RWPE2 (cell line): ENCODE data around the gene PCK2.

Source experiments
- ATAC-seq: fragments of 200-7000 bp; cut with Tn5 transposase; 3 replicates; pipeline ENCODE4 v1.9.1; 2021; ENCODE audit warnings: low read depth
- DNase-seq: peaks from one replicate; pipeline ENCODE4 v3.0.0-alpha.2; 2020; ENCODE audit warnings: low spot score
- H3K27ac ChIP-seq: fragments of 450-650 bp; 2 replicates; pipeline ENCODE4 v1.5.1; 2017; ENCODE audit warnings: mild to moderate bottlenecking; ENCODE audit not compliant: poor library complexity, severe bottlenecking
- H3K27me3 ChIP-seq: fragments of 250-450 bp; sonication (Bioruptor Pico); 2 replicates; pipeline ENCODE4 v1.5.1; 2021; ENCODE audit warnings: mild to moderate bottlenecking, moderate library complexity; ENCODE audit not compliant: insufficient read depth, poor library complexity, severe bottlenecking
- H3K36me3 ChIP-seq: fragments of 250-450 bp; sonication (Bioruptor Pico); 2 replicates; pipeline ENCODE4 v1.5.1; 2020; ENCODE audit warnings: low read depth, mild to moderate bottlenecking, moderate library complexity
- H3K4me1 ChIP-seq: fragments of 250-450 bp; sonication (Bioruptor Pico); 2 replicates; pipeline ENCODE4 v1.5.1; 2021; ENCODE audit warnings: mild to moderate bottlenecking, moderate library complexity; ENCODE audit not compliant: insufficient read depth, poor library complexity, severe bottlenecking
- H3K4me3 ChIP-seq: fragments of 250-450 bp; sonication (Bioruptor Pico); 2 replicates; pipeline ENCODE4 v1.5.1; 2021; ENCODE audit warnings: mild to moderate bottlenecking, moderate library complexity; ENCODE audit not compliant: severe bottlenecking
- H3K9me3 ChIP-seq: fragments of 250-450 bp; sonication (Bioruptor Pico); 2 replicates; pipeline ENCODE4 v1.5.1; 2021; ENCODE audit warnings: mild to moderate bottlenecking, moderate library complexity; ENCODE audit not compliant: severe bottlenecking
- TF ChIP-seq, protein P1 (sequence below): fragments of 450-650 bp; IDR thresholded peaks from one replicate; pipeline ENCODE4 v1.5.1; 2017; ENCODE audit warnings: mild to moderate bottlenecking, moderate library complexity; ENCODE audit not compliant: poor library complexity, severe bottlenecking

PCK2 gene

GRCh38 chr14:24121210-24121609, 27.1 kb downstream of the PCK2 start:
- no peaks in the 10 kb centered on the region for H3K27me3 ChIP-seq
- ATAC-seq (no peak), DNase-seq (no peak)
- peaks cover 49% of the 10 kb centered on the region for H3K36me3 ChIP-seq
- TF ChIP-seq, protein P1, sequence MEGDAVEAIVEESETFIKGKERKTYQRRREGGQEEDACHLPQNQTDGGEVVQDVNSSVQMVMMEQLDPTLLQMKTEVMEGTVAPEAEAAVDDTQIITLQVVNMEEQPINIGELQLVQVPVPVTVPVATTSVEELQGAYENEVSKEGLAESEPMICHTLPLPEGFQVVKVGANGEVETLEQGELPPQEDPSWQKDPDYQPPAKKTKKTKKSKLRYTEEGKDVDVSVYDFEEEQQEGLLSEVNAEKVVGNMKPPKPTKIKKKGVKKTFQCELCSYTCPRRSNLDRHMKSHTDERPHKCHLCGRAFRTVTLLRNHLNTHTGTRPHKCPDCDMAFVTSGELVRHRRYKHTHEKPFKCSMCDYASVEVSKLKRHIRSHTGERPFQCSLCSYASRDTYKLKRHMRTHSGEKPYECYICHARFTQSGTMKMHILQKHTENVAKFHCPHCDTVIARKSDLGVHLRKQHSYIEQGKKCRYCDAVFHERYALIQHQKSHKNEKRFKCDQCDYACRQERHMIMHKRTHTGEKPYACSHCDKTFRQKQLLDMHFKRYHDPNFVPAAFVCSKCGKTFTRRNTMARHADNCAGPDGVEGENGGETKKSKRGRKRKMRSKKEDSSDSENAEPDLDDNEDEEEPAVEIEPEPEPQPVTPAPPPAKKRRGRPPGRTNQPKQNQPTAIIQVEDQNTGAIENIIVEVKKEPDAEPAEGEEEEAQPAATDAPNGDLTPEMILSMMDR, result no peak
- H3K27ac ChIP-seq, result no peak overlapping the region
- H3K4me1 ChIP-seq, result no peaks in the 10 kb centered on the region
- no peaks in the 10 kb centered on the region for H3K9me3 ChIP-seq
- H3K4me3 ChIP-seq, result no peak overlapping the region

DNA sequence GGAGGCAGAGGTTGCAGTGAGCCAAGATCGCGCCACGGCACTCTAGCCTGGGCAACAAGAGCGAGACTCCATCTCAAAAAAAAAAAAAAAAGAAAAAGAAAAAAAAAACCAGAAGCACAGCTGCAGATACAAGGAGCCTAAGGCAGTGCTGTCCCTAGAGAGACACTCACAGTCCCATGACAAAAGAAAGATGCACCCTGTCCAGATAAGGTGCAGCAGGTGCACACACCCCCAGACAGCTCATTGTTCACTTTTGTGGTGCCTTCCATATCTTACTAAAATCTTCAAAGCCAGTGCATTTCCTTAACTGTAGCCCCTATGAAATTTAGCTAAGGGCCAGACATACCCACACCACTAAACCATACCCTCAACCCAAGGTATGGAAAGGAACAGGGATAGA, 28.3 kb downstream of the PCK2 start:
- H3K4me3 ChIP-seq, result no peak overlapping the region
- no peaks in the 10 kb centered on the region for H3K27me3 ChIP-seq
- no peak overlapping the region for H3K27ac ChIP-seq
- TF ChIP-seq, protein P1, result no peak
- no peak for ATAC-seq
- no peaks in the 10 kb centered on the region for H3K9me3 ChIP-seq
- no peak for DNase-seq
- H3K4me1 ChIP-seq, result no peaks in the 10 kb centered on the region
- peaks cover 38% of the 10 kb centered on the region for H3K36me3 ChIP-seq

DNA sequence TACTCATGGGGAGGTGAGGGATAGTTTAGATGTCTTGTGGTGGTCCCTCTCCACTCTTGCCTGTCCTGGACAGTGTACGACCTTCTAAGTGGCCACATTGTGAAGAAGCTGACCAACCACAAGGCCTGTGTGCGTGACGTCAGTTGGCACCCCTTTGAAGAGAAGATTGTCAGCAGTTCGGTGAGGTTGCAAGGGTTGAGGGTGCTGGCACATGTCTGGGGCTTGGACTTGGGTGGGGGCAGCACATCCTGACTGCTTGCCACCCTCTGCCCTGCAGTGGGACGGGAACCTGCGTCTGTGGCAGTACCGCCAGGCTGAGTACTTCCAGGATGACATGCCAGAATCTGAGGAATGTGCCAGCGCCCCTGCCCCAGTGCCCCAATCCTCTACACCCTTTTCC, 28.8 kb downstream of the PCK2 start:
- Histone ChIP-seq H3K4me1 (no peaks in the 10 kb centered on the region), H3K27me3 (no peaks in the 10 kb centered on the region), H3K36me3 (peaks cover 34% of the 10 kb centered on the region), H3K4me3 (no peak overlapping the region), H3K9me3 (no peaks in the 10 kb centered on the region), H3K27ac (no peak overlapping the region)
- TF ChIP-seq, protein P1, result no peak
- DNase-seq (no peak), ATAC-seq (no peak)

DNA sequence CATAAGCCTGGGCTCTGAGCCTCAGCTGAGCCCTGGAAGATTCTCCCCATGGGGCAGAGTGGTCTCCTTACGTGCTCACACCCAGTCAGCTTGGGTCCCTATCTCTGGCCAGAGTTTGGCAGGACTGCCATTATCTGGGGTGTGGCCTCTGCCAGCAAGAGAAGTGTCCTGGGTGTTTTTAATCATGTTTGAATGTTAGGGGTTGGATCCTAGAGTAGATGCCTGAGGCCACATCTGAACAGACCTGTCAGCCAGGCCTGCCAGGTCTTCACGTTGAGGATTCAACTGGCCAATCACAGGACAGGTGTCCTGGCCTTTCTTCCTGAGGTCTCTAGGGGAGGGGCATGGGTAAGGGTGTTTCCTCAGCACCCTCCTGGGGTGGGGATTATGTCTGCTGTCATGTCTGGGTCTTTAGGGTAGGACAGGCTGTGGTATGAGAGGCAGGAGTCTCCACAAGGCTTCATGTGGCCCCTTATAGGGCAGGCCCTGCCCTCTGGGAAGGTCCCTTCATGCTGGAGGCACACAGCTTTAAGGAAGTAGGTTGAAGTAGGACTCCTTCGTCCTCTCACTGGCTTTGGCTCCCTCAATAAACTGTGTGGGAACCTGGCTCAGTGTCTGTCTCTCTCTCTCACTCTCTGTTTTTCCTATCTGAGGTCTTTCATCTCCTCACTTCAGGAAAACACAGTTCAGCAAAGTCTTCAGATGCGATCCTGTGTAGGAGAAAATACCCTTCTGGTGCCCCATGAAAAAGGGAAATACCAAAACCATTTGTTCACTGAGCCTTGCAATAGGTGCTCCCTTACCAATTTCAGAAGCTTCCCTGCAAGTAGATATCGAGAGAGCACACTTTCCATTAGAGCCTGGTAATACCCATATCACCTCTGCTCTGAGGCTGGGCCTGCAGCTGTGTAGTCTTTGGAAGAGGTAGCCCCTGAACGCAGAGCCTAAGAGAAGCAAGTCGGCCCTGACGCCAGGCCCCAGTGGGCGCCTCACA, 29.6 kb downstream of the PCK2 start:
- Histone ChIP-seq H3K4me3 (no peak overlapping the region), H3K36me3 (peaks cover 25% of the 10 kb centered on the region), H3K27ac (no peak overlapping the region), H3K27me3 (no peaks in the 10 kb centered on the region), H3K9me3 (no peaks in the 10 kb centered on the region), H3K4me1 (no peaks in the 10 kb centered on the region)
- DNase-seq (no peak), ATAC-seq (peak; percentile 26; the same call in 1 of the 3 replicates)
- TF ChIP-seq, protein P1, result no peak

DNA sequence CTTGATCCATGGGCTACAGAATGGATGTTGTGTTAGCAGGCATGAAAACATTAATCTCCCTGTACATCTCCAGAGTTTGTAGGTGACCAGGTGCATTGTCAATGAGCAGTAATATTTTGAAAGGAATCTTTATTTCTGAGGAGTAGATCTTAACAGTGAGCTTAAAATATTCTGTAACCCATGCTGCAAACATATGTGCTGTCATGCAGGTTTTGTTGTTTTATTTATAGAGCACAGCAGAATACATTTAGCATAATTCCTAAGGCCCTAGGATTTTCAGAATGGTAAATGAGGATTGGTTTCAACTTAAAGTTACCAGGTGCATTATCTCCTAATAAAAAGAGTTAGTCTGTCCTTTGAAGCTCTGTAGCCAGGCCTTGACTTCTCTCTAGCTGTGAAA, 32.8 kb downstream of the PCK2 start:
- TF ChIP-seq, protein P1, result no peak
- ATAC-seq (no peak), DNase-seq (no peak)
- Histone ChIP-seq H3K27me3 (no peaks in the 10 kb centered on the region), H3K4me3 (no peak overlapping the region), H3K27ac (no peak overlapping the region), H3K4me1 (no peaks in the 10 kb centered on the region), H3K9me3 (no peaks in the 10 kb centered on the region), H3K36me3 (no peaks in the 10 kb centered on the region)
